Thyroid gland (tissue), 4 donors: ENCODE data around the gene LCN15.

Source experiments
- POLR2A ChIP-seq, 2 donors: fragments of 450-650 bp; IDR thresholded peaks; one replicate each; pipeline ENCODE4 v1.6.1; 2017; ENCODE audit warnings: antibody characterized with exemption in 2 of 2, mild to moderate bottlenecking in 2 of 2, moderate library complexity in 1 of 2
- TF ChIP-seq, protein P1 (sequence below), 6 experiments: fragments of 200-600 bp in 3 of 6; fragments of 450-650 bp in 3 of 6; sonication (generic) in 3 of 6; IDR thresholded peaks; one replicate each; pipeline ENCODE4 v1.5.1; 2016 to 2019; ENCODE audit warnings: antibody characterized with exemption in 6 of 6, mild to moderate bottlenecking in 2 of 6, inconsistent platforms in 1 of 6, moderate library complexity in 1 of 6

DNA sequence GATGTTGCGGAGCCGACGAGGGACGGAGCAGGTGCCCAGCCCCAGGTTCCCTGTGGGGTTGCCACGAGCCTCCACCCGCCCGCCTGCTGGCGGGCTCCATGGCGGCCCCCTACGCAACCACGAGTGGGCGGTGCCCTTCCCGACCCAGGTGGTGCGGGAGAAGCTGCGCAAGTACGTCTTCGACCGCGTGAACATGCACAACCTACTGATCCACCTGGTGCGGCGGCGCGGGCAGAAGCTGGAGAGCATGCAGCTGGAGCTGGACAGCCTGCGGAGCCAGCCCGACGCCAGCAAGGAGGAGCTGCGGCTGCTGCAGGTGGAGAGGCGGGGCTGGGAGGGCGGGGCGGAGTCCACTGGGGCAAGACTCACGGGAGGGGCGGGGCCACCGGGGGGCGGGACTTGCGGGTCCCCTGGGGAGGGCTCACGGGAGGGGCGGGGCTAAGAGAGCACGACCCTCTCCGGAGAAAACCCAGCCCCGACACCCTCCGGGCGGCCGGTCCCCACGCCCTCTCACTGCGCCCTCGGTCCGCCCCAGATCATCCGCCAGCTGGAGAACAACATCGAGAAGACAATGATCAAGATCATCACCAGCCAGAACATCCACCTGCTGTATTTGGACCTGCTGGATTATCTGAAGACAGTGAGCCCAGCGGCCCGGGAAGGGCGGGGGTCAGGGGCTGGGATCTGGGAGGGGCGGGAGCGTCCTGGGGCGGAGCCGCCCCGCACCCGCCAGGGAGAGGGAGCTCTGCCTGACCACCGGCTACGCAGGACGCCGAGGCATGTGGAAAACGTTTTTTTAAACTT lies 35.7 kb upstream of the LCN15 start:
- TF ChIP-seq, protein P1, sequence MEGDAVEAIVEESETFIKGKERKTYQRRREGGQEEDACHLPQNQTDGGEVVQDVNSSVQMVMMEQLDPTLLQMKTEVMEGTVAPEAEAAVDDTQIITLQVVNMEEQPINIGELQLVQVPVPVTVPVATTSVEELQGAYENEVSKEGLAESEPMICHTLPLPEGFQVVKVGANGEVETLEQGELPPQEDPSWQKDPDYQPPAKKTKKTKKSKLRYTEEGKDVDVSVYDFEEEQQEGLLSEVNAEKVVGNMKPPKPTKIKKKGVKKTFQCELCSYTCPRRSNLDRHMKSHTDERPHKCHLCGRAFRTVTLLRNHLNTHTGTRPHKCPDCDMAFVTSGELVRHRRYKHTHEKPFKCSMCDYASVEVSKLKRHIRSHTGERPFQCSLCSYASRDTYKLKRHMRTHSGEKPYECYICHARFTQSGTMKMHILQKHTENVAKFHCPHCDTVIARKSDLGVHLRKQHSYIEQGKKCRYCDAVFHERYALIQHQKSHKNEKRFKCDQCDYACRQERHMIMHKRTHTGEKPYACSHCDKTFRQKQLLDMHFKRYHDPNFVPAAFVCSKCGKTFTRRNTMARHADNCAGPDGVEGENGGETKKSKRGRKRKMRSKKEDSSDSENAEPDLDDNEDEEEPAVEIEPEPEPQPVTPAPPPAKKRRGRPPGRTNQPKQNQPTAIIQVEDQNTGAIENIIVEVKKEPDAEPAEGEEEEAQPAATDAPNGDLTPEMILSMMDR (IDR thresholded peaks at IDR 0.05) = no peak
- peak in 1 of 2 donors; percentile 31 for TF ChIP-seq POLR2A (IDR thresholded peaks at IDR 0.05)
